SK-N-SH treated with all-trans-retinoic acid at 6 μM for 48 hours (cell line): ENCODE results near the gene SERPINA1.

Experiments used
- CREB5 ChIP-seq: fragments of 250-450 bp; sonication (Bioruptor Pico); IDR thresholded peaks from 2 replicates; pipeline ENCODE4 v1.5.1; 2020; ENCODE audit warnings: low read depth, mild to moderate bottlenecking, moderate library complexity
- PATZ1 ChIP-seq: fragments of 250-450 bp; sonication (Bioruptor Pico); IDR thresholded peaks from 2 replicates; pipeline ENCODE4 v1.8.0; 2020; ENCODE audit warnings: mild to moderate bottlenecking, moderate library complexity, borderline replicate concordance
- RARB ChIP-seq: fragments of 250-450 bp; sonication (Bioruptor Pico); IDR thresholded peaks from 2 replicates; pipeline ENCODE4 v1.8.0; 2021; ENCODE audit warnings: mild to moderate bottlenecking, moderate library complexity

GRCh38 chr14:94332587-94332986 lies 55.8 kb downstream of the SERPINA1 start:
- TF ChIP-seq PATZ1 (CRISPR knock-in tag) (no peak), CREB5 (no peak), RARB (CRISPR knock-in tag) (no peak)
